GM18867 (cell line): ENCODE results near the gene CDYL2.

Experiments used
- ATAC-seq: cut with Tn5 transposase; IDR thresholded peaks from one replicate; pipeline ENCODE4 v1.9.1; 2021; ENCODE audit warnings: mild to moderate bottlenecking, moderate library complexity; ENCODE audit not compliant: unreplicated experiment

CDYL2 gene

DNA sequence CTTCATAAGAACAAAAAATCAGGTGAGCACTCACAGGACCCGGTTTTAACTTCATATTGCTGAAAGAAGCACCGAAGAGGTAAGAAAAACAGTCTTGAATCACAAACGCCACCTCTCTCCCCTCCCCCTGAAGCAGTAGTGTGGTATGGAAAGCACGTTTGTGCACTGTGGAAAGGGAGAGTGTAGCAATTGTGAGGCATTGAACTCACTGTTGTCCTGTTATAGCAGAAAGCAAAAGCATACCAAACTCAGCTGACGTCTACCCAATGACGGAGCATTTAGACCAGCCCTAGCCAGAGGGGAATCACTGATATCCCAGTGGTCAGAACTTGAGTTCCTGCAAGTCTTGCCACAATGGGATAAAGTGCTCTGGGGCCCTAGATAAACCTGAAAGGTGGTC lies 164.8 kb downstream of the CDYL2 start:
- ATAC-seq: no peak

DNA sequence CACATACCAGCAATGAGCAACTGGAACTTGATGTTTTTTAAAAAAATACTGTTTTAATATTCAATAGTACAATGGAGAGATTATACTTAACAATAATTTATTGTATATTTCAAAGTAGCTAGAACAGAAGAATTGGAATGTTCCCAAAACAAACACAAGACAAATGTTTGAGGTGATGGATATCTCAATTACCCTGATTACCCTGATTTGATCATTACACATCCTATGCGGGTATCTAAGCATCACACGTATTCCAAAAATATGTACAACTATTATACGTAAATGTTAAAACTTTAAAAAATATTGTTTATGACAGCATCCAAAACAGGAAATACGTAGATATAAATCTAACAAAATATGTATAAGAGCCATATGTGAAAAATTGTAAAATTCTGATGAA lies 166.8 kb downstream of the CDYL2 start:
- no peak for ATAC-seq

DNA sequence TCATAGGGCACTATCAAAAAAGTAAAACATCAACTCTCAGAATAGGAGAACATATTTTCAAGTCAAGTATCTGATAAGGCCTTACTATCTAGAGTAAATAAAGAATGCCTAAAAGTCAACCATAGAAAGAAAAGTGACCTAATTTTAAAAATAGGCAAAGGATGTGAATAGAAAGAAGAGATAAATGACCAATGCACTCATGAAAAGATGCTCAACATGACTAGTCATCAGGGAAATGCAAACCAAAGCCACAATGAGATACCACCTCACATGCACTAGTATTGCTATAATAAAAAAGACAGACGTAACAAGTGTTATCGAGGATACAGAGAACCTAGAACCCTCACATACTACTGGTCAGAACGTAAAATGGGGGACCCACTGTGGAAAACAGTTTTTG lies 172.8 kb downstream of the CDYL2 start:
- ATAC-seq: no peak

DNA sequence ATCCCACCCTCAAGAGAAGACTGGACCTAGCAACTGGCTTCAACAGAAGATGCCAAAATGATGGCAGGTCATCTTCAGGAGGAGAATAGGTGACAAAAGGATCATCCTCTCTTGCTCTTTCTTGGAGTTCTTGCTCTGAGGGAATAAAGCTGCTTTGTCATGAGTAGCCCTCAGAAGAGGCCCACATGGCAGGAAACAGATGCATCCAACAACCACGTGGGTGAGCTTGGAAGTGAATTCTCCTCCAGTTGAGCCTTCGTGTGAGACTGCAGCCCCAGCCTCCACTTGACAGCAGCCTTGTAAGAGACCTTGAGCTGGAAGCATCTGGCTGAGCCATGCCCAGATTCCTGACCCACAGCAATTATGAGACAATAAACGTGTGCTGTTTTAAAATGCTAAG lies 176.1 kb downstream of the CDYL2 start:
- no peak for ATAC-seq

DNA sequence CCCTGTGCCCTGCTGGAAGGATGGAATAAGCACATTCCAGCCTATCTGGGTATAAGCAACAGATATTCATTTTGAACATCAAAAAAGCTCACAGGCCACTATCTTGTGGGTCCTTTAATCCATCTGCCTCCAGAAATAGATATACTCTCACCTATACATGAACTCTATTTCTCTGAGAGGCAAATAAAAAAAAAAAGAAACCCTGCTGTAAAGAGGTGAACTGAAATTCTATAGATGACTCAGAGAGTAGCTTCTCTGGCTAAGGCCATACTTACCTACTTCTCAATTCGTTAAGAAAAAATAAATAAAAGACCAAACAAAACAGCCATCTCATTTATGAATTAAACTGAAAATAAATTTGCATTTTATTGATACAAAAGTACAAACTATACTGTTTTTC lies 177.3 kb downstream of the CDYL2 start:
- peak; percentile 73 for ATAC-seq

DNA sequence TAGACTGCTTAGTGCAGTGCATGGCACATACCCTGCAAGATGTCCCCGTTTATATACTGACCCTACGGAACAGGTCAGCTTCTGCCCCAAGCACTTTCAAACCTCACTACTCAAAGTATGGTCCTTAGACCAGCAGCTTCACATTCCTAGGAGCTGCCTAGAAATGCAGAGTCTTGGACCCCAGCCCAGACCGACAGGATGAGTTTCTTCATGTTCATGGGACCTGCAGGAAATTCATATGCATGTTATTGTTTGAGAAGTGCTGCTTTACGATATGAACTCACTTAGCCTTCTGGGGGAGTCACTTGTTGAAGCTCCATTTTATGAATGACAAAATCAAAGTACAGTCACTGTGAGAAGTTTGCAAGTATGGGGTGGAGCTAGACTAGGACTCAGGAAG lies 181.0 kb downstream of the CDYL2 start:
- no peak for ATAC-seq

DNA sequence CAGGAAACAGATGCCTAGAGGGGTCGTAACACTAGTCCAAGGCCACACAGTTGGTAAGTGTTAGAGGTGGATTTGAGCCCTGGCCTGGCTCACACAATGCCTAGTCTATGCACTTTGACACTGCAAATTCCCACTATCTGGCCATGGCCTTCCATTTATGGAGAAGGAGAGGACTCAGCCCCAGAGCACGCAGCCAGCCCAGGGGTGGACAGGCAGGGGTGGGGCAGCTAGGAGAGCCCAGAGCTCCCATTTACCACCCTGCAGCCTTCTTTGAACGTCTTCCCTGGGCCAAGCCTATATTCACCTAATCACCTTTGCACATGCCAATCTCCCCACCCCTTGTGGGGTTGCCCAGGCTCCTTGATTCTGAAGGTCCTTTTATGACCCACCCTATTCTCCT lies 182.4 kb downstream of the CDYL2 start:
- ATAC-seq: no peak

DNA sequence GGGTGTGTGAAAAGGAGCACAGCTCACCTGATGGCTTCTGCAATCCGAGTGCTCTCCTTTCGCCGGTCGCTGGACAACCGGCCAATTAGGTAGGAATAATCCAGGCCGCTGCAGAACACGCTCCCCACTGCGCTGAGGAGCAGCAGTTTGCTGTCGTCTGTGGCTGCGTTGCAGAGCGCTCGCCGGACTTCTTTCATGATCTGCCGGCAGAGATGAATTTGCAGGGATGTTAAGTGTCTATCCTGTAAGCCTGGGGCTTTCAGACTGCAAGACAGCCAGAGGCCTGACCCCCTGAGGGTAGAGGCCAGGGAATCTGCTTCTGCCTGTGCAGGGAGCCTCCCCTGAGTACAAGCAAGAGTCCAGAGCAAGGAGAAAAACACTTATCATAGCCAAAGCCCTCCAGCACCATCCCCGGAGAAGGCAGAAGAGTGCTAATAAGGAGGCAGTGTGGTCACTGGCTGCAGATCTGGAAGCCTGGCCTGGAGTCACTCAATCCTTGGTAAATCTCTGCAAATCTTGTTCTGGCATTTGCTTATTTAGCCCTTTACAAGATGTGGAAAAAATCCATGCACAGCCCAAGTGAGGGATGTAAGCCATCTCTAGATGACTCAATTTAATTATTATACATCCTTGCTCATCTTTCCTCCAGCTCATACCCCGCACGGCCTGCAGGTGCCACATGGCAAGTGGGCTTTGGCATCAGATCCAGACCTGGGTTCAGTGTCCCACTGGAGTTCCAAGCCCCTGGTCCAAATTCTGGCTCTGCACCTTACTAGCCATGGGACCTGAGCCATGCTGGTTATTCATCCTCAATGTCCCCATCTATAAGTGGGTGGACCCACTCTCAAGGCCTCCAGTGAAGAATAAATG lies 183.4 kb downstream of the CDYL2 start:
- ATAC-seq: no peak

DNA sequence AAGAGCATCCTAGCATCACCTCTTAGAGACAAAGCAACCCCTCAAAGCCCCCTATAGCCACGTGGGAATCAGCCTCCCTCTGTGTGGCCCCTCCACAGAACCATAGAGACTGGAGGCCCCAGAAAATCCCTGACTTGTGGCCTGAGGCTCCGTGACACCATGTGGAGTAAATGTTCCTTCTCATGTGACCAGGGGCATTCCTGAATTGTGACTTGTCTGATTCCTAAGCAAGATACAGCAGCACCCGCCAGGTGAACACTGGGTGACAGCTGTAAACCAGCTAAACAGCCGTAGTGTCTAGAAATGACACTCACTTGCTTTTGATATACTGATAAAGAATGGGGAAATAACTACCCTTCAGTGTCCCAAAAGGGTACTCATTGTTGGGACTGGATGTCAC lies 184.6 kb downstream of the CDYL2 start:
- no peak for ATAC-seq

DNA sequence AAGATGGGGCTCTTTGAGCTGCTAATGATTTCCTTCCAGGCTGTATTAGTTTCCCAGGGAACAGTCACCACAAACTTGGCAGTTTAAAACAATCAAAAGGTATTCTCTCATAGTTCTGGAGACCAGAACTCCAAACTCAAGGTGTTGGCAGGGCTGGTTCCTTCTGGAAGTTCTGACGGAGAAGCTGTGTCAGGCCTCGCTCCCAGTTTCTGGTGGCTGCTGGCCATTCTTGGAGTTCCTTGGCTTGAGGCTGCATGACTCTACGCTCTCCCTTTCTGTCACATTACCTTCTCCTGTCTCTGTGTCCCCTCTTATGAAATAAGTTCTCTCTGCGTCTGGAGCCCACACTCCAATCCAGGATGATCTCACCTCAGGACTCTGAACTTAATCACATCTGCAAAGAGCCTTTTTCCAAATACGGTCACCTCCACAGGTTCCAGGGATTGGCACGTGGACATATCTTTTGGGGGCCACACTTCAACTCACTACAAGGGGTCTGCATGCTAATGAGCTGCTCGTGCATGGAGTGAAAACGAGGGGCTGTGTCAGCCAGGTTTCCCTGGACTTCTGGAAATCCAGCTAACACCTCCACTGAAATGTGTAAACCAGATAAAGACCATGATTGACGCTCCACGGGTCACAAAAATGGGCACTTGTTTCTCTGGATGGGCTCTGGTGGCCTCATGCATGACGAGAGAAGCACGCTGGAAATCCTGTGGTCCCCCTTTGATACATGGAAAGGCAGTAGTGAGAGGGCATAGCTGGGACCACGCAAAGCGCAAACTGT lies 185.3 kb downstream of the CDYL2 start:
- no peak for ATAC-seq

DNA sequence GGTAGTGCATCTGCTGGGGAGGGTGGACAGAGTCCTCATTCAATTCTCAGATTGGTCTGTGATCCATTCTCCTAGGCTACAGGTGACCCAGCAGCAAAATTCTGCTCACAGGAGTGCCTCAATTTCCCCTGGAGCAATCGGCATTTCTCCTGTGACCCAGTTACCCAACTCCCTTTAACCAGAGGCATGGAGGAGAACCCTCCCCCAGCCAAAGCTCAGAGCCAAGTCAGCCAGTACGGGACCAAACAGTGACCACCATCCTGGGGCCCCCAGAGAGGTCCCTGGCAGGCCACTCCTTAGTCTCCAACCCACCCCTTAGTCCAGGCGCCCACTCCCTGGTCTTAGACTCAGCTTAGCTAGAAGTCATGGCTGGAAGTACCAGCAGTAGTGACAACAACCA lies 188.0 kb downstream of the CDYL2 start:
- ATAC-seq: no peak

DNA sequence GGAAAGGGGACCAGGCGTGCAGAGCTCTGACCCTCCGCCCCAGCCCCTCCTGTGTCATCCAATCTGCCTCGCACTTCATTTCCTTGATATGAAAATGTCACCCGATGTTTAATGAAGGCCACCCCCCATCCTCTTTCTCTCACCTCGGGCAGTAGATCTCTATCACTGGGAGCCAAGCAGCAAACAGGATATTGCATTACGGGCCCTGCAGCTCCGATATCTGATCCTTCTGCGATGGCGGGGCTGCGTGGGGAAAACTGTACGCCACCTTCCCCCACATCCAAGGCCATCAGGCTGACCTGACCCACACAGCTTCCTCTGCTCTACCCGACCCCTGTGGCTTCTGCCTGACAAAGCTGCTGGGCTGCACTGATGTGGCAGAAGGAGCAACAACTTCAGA lies 188.7 kb downstream of the CDYL2 start:
- ATAC-seq: no peak

DNA sequence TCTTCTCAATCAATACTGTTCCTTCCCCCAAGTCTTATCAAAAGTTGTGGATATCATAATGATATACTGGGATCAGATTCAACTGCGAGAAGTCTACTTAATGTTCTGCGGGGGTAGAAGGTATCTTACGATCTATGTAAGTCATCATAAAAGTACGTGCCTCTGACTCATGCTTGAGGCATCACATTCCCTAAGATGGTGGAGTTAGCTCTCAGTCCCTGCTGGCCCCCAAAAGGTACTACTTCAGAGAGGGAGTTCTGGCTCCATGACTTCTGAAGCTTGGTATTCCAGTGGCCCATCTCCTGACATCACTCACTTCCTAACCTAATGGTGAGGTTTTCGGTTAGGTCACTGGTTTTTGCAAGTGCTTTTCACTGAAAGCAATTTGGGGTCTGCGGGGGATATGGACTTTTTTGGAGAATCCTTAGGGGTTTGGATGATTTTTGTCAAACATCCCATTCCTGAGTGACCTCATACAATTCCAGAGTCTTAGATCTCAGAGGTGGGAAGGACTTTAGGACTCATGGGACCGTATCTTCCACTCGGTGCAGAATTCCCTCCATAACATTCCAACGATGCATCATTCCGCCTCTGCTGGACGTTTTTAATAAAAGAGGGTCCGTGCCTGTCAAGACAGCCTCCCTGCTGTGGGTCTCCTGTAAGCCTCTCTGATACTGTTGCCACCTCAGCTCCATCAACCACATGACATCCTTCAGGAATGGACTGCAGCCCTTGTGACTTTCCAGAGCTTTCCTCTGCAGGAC lies 189.3 kb downstream of the CDYL2 start:
- no peak for ATAC-seq

DNA sequence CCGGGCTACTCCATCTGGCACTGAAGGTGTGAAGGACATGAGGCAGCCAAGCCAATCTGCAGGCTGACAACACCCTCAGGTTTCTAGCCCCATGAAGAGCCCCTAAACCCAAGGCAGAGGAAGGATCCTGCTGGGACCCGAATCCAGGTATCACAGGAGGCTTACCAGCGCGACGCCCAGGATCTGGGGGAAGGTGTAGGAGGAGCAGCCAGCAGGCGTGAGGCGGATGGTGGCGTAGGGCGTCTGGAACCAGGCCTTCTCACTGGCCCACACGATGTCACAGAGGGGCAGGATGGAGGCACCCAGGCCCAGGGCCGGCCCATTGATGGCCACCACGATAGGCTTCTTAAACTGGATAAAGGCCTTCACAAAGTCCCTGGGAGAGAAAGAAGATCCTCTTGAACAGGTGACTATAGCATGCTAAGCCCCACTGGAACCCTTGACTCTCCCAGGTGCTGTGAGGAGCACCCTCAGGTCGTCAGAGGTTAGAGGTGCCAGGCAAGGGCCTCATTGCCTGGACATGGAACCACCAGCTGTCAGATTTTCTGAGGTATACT lies 191.9 kb downstream of the CDYL2 start:
- no peak for ATAC-seq

DNA sequence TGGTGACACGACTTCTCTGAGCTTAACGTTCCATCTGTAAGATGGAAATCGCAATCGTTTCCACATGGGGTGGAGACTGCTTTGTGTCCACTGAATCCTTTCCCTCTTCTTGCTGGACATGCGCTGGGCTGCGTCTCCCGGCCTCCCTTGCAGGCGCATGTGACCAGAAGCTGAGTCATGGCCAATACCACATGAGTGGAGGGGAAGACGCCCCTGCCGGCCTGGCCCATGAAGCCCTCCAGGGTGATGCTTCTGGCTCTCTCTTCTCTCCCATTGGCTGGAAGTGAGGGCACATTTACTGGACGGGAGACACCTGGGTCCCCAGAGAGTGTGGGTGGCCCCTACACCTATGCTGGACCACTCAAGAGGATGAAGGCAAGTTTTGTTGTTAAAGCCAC lies 192.5 kb downstream of the CDYL2 start:
- no peak for ATAC-seq

DNA sequence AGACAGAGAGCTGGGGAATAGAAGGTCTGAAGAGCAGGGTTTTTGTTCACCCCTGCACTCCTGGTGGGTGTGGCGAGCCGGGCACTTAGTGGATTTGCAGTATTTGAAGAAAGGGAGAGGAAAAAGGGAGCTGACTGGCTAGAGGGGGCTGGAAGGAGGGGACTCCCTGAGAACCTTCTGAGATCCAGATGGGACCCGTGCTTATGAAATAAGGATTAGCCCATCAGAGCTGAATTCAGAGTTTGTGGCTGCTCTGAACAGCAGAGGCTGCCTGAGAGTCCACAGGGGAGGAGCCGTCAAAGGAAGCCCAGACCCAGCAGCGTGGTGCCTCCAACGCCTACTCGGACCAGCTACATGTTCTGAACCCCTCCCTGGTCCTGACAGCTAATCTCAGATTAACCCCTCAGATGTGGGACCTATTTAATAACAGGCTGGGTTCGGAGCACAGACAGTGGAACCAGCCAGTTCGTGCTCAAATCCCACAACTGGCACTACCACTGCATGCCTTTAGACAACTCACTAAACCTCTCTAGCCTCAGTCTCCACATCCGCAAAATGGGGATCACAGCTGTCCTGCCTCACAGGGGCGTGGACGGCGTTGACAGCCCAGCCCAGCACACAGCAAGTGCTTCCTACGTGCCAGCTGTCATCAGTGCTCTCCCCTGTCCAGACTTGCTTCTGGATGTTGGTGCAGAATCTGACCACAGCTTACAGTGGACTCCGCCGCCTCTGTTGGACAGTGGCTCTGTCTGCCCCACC lies 193.0 kb downstream of the CDYL2 start:
- no peak for ATAC-seq

DNA sequence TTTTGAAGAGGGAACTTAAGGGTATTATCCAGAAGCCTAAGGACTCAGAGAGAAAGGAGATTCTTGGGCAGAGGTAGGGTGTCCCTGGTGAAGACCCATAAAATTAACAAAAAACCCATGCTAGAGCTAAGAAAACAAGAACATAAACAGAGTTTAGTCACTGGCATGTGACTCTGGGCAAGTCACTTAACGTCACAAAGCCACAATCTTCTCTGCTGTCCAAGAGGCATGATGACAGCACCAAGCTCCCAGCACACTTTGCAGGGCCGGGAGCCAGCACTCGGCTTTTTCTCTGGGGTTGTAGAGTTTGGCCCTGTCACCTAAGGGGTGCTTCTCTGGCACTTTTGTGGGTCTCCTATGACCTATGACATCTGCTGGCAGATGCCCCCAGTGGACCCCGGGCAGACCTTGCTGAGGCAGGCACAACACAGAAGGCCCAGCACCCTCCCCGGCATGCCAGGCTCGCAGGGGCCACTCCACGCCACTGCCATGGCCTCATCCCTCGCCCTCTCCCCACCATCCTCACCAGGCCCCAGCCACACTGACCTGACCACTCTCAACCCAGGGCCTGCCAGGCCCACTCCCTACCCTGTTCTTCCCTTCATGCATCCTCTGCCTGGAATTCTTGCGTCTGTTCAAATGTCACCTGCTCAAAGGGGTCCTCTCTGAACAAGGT lies 193.8 kb downstream of the CDYL2 start:
- no peak for ATAC-seq

DNA sequence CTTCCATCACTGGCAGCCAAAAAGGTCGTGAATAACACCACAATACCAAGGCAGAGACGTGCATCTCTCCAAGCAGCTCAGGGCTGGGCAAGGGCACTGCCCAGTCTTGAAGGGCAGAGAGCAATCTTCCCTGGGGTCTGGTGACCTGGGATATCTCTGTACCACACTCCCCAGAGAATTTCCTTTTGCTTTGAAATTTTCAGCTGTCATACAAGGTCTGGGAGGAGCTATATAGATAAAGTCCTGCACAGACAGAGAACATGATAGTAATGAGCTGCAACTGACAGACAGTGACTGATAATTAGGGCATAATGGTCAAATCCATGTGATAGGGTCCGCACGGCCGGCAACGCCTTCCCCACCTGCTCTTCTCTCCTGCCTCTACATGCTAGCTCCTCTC lies 195.5 kb downstream of the CDYL2 start:
- no peak for ATAC-seq

DNA sequence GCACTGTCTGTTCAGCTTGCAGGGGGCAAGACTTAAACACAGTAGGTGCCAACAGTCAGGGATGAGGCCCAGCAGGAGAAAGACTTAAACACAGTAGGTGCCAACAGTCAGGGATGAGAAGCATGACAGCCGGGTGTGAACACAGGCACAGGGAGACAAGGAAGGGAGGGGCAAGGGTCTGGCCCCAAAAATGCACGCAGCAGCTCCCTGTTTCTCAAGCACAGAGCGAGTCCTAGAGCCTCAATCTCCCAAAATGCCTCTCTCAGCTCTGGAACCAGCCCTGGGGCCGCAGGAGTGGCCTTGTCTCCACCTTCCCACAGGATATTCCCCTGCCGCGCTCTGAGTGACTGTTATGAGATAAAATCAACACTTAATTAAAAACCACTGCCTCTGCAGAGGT lies 197.2 kb downstream of the CDYL2 start:
- no peak for ATAC-seq

DNA sequence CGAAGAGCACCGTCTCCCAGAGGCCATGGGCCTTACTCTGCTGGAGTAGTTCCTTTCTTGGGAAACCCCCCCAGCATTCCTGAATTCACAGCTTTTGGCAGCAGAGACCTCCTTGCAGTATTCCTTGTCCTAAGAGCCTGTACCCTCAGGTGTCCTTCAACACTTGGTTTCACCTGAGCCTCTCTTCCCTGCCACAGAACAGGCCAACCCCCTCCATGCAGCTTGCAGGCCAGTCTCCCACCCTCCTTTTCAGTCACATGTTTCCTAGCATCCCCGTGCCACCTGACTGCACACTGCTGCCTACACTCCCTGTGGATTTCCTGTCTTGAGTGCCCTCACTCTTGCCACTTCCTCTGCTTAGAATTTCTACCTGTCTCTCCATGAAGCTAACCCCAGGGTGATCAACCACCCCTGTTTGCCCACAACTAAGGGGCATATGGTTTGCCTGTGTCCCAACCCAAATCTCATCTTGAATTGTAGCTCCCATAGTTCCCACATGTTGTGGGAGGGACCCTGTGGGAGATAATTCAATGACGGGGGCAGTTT lies 198.1 kb downstream of the CDYL2 start:
- no peak for ATAC-seq
